H1 (cell line): Measurements from ENCODE around the gene MFSD6L. TPM values are rescaled to one million over a fixed set of nuclear protein-coding genes. Genes with fewer than 3 reads are reported as not detected.
A peak's percentile ranks its signal among the peaks of the same experiment; 100 is the strongest.

ENCODE experiments used
- CTCF ChIA-PET: fragments of 300-600 bp; sonication (Branson Sonifier 250); formaldehyde crosslinking; loops from one replicate; lab custom pipeline; 2021; ENCODE audit not compliant: partially characterized antibody; lab: Charles Lee
- POLR2A ChIA-PET: fragments of 300-600 bp; sonication (Branson Sonifier 250); formaldehyde crosslinking; loops from one replicate; lab custom pipeline; 2021; ENCODE audit warnings: inconsistent platforms; ENCODE audit not compliant: partially characterized antibody; lab: Charles Lee
- DNase-seq, 2 experiments: peaks; one replicate each; pipeline versions ENCODE4 v3.0.0 to v3.0.0-alpha.2; 2010 to 2022; ENCODE audit warnings: low spot score in 2 of 2, low read depth in 1 of 2, mixed read lengths in 1 of 2
- FAIRE-seq: peaks from 2 replicates; lab custom pipeline; 2011; peaks lifted over from hg19 to GRCh38; lab: Jason Lieb, UNC
- H2AFZ ChIP-seq: 2 replicates; pipeline ENCODE4 v1.8.1; 2012; ENCODE audit warnings: low read length, inconsistent platforms
- H2AK5ac ChIP-seq: 2 replicates; pipeline ENCODE4 v1.6.1; 2013; ENCODE audit warnings: low read depth, low read length
- H2BK120ac ChIP-seq: replicated peaks from 2 replicates; pipeline ENCODE3; 2013; ENCODE audit warnings: low read depth, low read length, inconsistent platforms
- H2BK12ac ChIP-seq: 2 replicates; pipeline ENCODE4 v1.6.1; 2013; ENCODE audit warnings: low read depth, low read length
- H2BK15ac ChIP-seq: 2 replicates; pipeline ENCODE4 v1.6.1; 2013; ENCODE audit warnings: low read length
- H2BK20ac ChIP-seq: 2 replicates; pipeline ENCODE4 v1.6.1; 2013; ENCODE audit warnings: low read length
- H2BK5ac ChIP-seq: 2 replicates; pipeline ENCODE4 v1.6.1; 2013; ENCODE audit warnings: low read depth, low read length
- H3K14ac ChIP-seq: 2 replicates; pipeline ENCODE4 v1.6.1; 2013; ENCODE audit warnings: inconsistent platforms; ENCODE audit not compliant: insufficient read length
- H3K18ac ChIP-seq: 2 replicates; pipeline ENCODE4 v1.6.1; 2013; ENCODE audit warnings: low read length; ENCODE audit errors: extremely low read depth
- H3K23ac ChIP-seq: 2 replicates; pipeline ENCODE4 v1.6.1; 2013; ENCODE audit warnings: inconsistent platforms; ENCODE audit not compliant: insufficient read length
- H3K23me2 ChIP-seq: 2 replicates; pipeline ENCODE4 v1.6.1; 2013; ENCODE audit warnings: low read depth, low read length
- H3K27ac ChIP-seq: 2 replicates; pipeline ENCODE4 v1.6.1; 2011; ENCODE audit warnings: low read depth, low read length, inconsistent platforms
- H3K27me3 ChIP-seq, 4 experiments: replicated peaks in 1 of 4; 1 replicate in 1 of 4; 2 replicates in 3 of 4; pipeline versions ENCODE4 v1.6.1 to v1.8.1; 2011 to 2013; ENCODE audit warnings: low read length in 3 of 4, mild to moderate bottlenecking in 3 of 4, inconsistent platforms in 2 of 4, mixed read lengths in 2 of 4, moderate library complexity in 1 of 4; ENCODE audit not compliant: control insufficient read depth in 3 of 4, insufficient read depth in 3 of 4; ENCODE audit errors: extremely low read depth in 1 of 4
- H3K36me3 ChIP-seq, 4 experiments: 2 replicates each; pipeline versions ENCODE4 v1.6.1 to v1.8.1; 2011 to 2013; ENCODE audit warnings: mild to moderate bottlenecking in 4 of 4, low read length in 3 of 4, moderate library complexity in 2 of 4, control low read depth in 1 of 4, inconsistent platforms in 1 of 4; ENCODE audit not compliant: insufficient read depth in 4 of 4, control insufficient read depth in 2 of 4
- H3K4ac ChIP-seq: replicated peaks from 2 replicates; pipeline ENCODE3; 2013; ENCODE audit warnings: low read length, low read depth, mixed read lengths, inconsistent platforms; ENCODE audit not compliant: insufficient read length
- H3K4me1 ChIP-seq, 4 experiments: replicated peaks in 1 of 4; 1 replicate in 1 of 4; 2 replicates in 3 of 4; pipeline versions ENCODE4 v1.6.1 to v1.8.1; 2011 to 2013; ENCODE audit warnings: low read length in 3 of 4, inconsistent platforms in 2 of 4, mixed read lengths in 1 of 4; ENCODE audit not compliant: insufficient read depth in 4 of 4, control insufficient read depth in 3 of 4
- H3K4me2 ChIP-seq, 2 experiments: 2 replicates each; pipeline versions ENCODE4 v1.6.1 to v1.8.1; 2011 to 2013; ENCODE audit warnings: low read depth in 2 of 2, low read length in 2 of 2, control low read depth in 1 of 2, inconsistent platforms in 1 of 2, mild to moderate bottlenecking in 1 of 2; ENCODE audit not compliant: insufficient read depth in 1 of 2
- H3K4me3 ChIP-seq, 4 experiments: fragments of 200-600, 300-600 bp in 1 of 4; sonication (generic), shearing (Covaris generic), sonication (Bioruptor Twin) in 1 of 4; 2 replicates each; pipeline versions ENCODE4 v1.5.1 to v1.8.1; 2011 to 2016; ENCODE audit warnings: low read length in 4 of 4, low read depth in 3 of 4, control low read depth in 2 of 4, inconsistent platforms in 2 of 4, mild to moderate bottlenecking in 2 of 4, mixed read lengths in 1 of 4, moderate library complexity in 1 of 4; ENCODE audit not compliant: insufficient read depth in 2 of 4; ENCODE audit errors: extremely low read depth in 1 of 4
- H3K56ac ChIP-seq: replicated peaks from 2 replicates; pipeline ENCODE3; 2013; ENCODE audit warnings: low read depth, mild to moderate bottlenecking, mixed read lengths, low read length, inconsistent platforms; ENCODE audit not compliant: insufficient read length
- H3K79me1 ChIP-seq: 2 replicates; pipeline ENCODE4 v1.6.1; 2013; ENCODE audit warnings: low read depth, low read length, control low read depth
- H3K79me2 ChIP-seq, 2 experiments: 2 replicates each; pipeline versions ENCODE4 v1.6.1 to v1.8.1; 2012 to 2013; ENCODE audit warnings: low read length in 2 of 2, mild to moderate bottlenecking in 2 of 2, inconsistent platforms in 1 of 2; ENCODE audit not compliant: insufficient read depth in 2 of 2, control insufficient read depth in 1 of 2
- H3K9ac ChIP-seq, 4 experiments: replicated peaks in 1 of 4; 1 replicate in 1 of 4; 2 replicates in 3 of 4; pipeline versions ENCODE4 v1.6.1 to v1.8.1; 2011 to 2013; ENCODE audit warnings: low read depth in 3 of 4, low read length in 3 of 4, control low read depth in 2 of 4, mild to moderate bottlenecking in 2 of 4, moderate library complexity in 2 of 4, inconsistent platforms in 1 of 4; ENCODE audit errors: extremely low read depth in 1 of 4
- H3K9me3 ChIP-seq, 2 experiments: 2 replicates each; pipeline versions ENCODE4 v1.6.1 to v1.8.1; 2012 to 2013; ENCODE audit warnings: mild to moderate bottlenecking in 2 of 2, moderate library complexity in 2 of 2, control low read depth in 1 of 2, inconsistent platforms in 1 of 2, low read depth in 1 of 2, low read length in 1 of 2, mixed read lengths in 1 of 2; ENCODE audit not compliant: insufficient read depth in 2 of 2
- H4K20me1 ChIP-seq, 2 experiments: replicated peaks in 1 of 2; 2 replicates each; pipeline versions ENCODE3 to v1.8.1; 2011 to 2013; ENCODE audit warnings: inconsistent platforms in 2 of 2, low read length in 2 of 2, mild to moderate bottlenecking in 1 of 2; ENCODE audit not compliant: insufficient read depth in 2 of 2, control insufficient read depth in 1 of 2
- H4K5ac ChIP-seq: 2 replicates; pipeline ENCODE4 v1.6.1; 2013; ENCODE audit warnings: low read length, low read depth, mixed read lengths, inconsistent platforms; ENCODE audit not compliant: insufficient read length
- H4K8ac ChIP-seq: 2 replicates; pipeline ENCODE4 v1.8.0; 2013; ENCODE audit warnings: mild to moderate bottlenecking, moderate library complexity, low read length, inconsistent platforms; ENCODE audit not compliant: insufficient read depth; ENCODE audit errors: extremely low read depth
- H4K91ac ChIP-seq: replicated peaks from 2 replicates; pipeline ENCODE3; 2013; ENCODE audit warnings: low read length, mixed read lengths, inconsistent platforms; ENCODE audit not compliant: insufficient read length
- BCL11A ChIP-seq, 2 experiments: IDR thresholded peaks; one replicate each; pipeline ENCODE4 v1.6.1; 2011; ENCODE audit warnings: low read depth in 2 of 2, low read length in 2 of 2, mild to moderate bottlenecking in 2 of 2
- CBX5 ChIP-seq: fragments of 300-800, 300-1000 bp; sonication (generic); IDR thresholded peaks from 2 replicates; pipeline ENCODE4 v1.7.1; 2016; ENCODE audit warnings: antibody characterized with exemption, low read length, low read depth
- CBX8 ChIP-seq: fragments of 300-800, 300-1000 bp; sonication (generic); IDR thresholded peaks from 2 replicates; pipeline ENCODE4 v1.7.1; 2016; ENCODE audit warnings: low read depth, low read length, borderline replicate concordance
- CTBP2 ChIP-seq: IDR thresholded peaks from 2 replicates; pipeline ENCODE4 v1.7.0; 2011; ENCODE audit warnings: borderline replicate concordance, mild to moderate bottlenecking, moderate library complexity, mixed read lengths, low read length; ENCODE audit not compliant: insufficient read depth, insufficient read length
- FOSL1 ChIP-seq: IDR thresholded peaks from 2 replicates; pipeline ENCODE4 v1.6.1; 2011; ENCODE audit warnings: mild to moderate bottlenecking, low read depth, low read length, moderate library complexity; ENCODE audit not compliant: insufficient read depth
- KDM4A ChIP-seq: IDR thresholded peaks from one replicate; pipeline ENCODE4 v1.7.1; 2012; ENCODE audit warnings: low read depth, mild to moderate bottlenecking, moderate library complexity, low read length, inconsistent platforms; ENCODE audit not compliant: severe bottlenecking
- SAP30 ChIP-seq: fragments of 300-600 bp; sonication (generic); IDR thresholded peaks from 2 replicates; pipeline ENCODE4 v1.7.1; 2012; ENCODE audit warnings: low read length, moderate library complexity, mild to moderate bottlenecking, inconsistent platforms; ENCODE audit not compliant: insufficient read depth, insufficient replicate concordance
- SUZ12 ChIP-seq: fragments of 200-600 bp; sonication (generic); IDR thresholded peaks from 2 replicates; pipeline ENCODE4 v1.6.1; 2012; ENCODE audit warnings: mild to moderate bottlenecking, inconsistent platforms, low read length, moderate library complexity, mixed read lengths
- WGBS, 2 experiments: shearing (Covaris generic) in 1 of 2; methylation state at CpG; one replicate each; pipeline versions ENCODE4 v1.1.6 to v1.1.7; 2013 to 2015; ENCODE audit warnings: low lambda C conversion rate in 2 of 2, mixed read lengths in 2 of 2, inconsistent platforms in 1 of 2, low coverage in 1 of 2, missing lambda C conversion rate in 1 of 2; ENCODE audit not compliant: insufficient replicate concordance in 2 of 2, insufficient coverage in 1 of 2, insufficient read length in 1 of 2; ENCODE audit errors: extremely low coverage in 1 of 2, missing lambda C conversion rate in 1 of 2; 5-methylcytosine and 5-hydroxymethylcytosine counted together
- polyA plus RNA-seq, 7 experiments: library from polyadenylated mRNA; depleted of rRNA in 3 of 7; stranded (reverse) in 5 of 7; unstranded in 2 of 7; fragments of >200 nt in 5 of 7; fragments of 200-250 nt in 2 of 7; gene quantifications; 1 replicate in 5 of 7; 2 replicates in 1 of 7; 4 replicates in 1 of 7; pipeline versions ENCODE4 v1.2.1 to v1.2.3, GENCODE V29; 2011 to 2013; ENCODE audit warnings: missing spikeins in 2 of 7, mixed read lengths in 2 of 7
- total RNA-seq: library from RNA; stranded (reverse); fragmentation: NEBNext Ultra II Directional; extraction: Animal tissue kit (Norgen Biotek cat#: 25700); gene quantifications from 2 replicates; pipeline ENCODE4 v1.2.1, GENCODE V29; 2021

The MFSD6L gene
- total and polyA plus RNA-seq, 2 of the 8 experiments (the other 6 are each of a cell fraction or from before 2014, with no cell fraction given): 2.6 to 2.7 TPM

- no peaks in the 10 kb centered on the region for H4K20me1 ChIP-seq
- H2BK15ac ChIP-seq: no peak overlapping the region
- no peak overlapping the region for H2BK5ac ChIP-seq
- no peaks in the 10 kb centered on the region for H3K27me3 ChIP-seq
- H3K4me1 ChIP-seq: peaks cover 0 to 5% (median 4%) of the 10 kb centered on the region in 4 experiments
- H2AK5ac ChIP-seq: no peak overlapping the region; the same call in 1 of the 2 replicates
- H3K4me2 ChIP-seq: no peak overlapping the region
- H4K91ac ChIP-seq: no peak overlapping the region
- no peak overlapping the region for H3K9ac ChIP-seq
- TF ChIP-seq SAP30 (no peak), CBX8 (no peak), CTBP2 (no peak), KDM4A (no peak), CBX5 (no peak), FOSL1 (no peak), SUZ12 (no peak), BCL11A (IDR thresholded peaks at IDR 0.05; ENCODE audit: low read depth in 2 of 2, low read length in 2 of 2) (no peak)
- no peak overlapping the region for H3K56ac ChIP-seq
- H3K23ac ChIP-seq: no peak overlapping the region
- no peaks in the 10 kb centered on the region for H3K36me3 ChIP-seq
- no peak overlapping the region for H2AFZ ChIP-seq
- no peak overlapping the region for H2BK120ac ChIP-seq
- no peak overlapping the region for H3K4ac ChIP-seq
- no peak overlapping the region for H3K4me3 ChIP-seq
- no peaks in the 10 kb centered on the region for H3K79me1 ChIP-seq
- H3K9me3 ChIP-seq: no peaks in the 10 kb centered on the region
- no peak for FAIRE-seq
- no peak overlapping the region for H3K14ac ChIP-seq
- H3K18ac ChIP-seq: no peak overlapping the region
- no peak overlapping the region for H3K27ac ChIP-seq
- H2BK20ac ChIP-seq: no peak overlapping the region
- WGBS, 2 experiments: 91% methylated on average over 14 of the region's 14 CpGs; no CpG with 5 or more reads in 1 of the 2 experiments
- peak in 1 of 2 experiments; percentile 43 for DNase-seq
- H3K23me2 ChIP-seq: peaks cover 2% of the 10 kb centered on the region; the same call in 1 of the 2 replicates
- H4K8ac ChIP-seq: no peak overlapping the region
- ChIA-PET POLR2A (interaction anchor here (1.4 kb wide), 2 partner anchors 10 to 36 kb away, joined by 4 read pairs; partner anchors contain the start of gene MFSD6L), CTCF (interaction anchor here (1.0 to 3.5 kb wide), 7 partner anchors 11 to 89 kb away, joined by 3 to 18 read pairs (median 4); partner anchors contain the start of gene MFSD6L)
- no peak overlapping the region for H2BK12ac ChIP-seq
- no peaks in the 10 kb centered on the region for H3K79me2 ChIP-seq
- no peak overlapping the region for H4K5ac ChIP-seq
Measured at GRCh38 chr17:8835106-8835505, 35.9 kb upstream of the MFSD6L start.
